HepG2 (cell line): ENCODE measurements around the gene NUCB1. TPM values are rescaled to one million over a fixed set of nuclear protein-coding genes. Genes with fewer than 3 reads are reported as not detected.
A peak's percentile ranks its signal among the peaks of the same experiment; 100 is the strongest.

Experiments used
- BHLHE40 ChIP-seq: IDR thresholded peaks from 2 replicates; pipeline ENCODE4 v1.6.1; 2011; ENCODE audit warnings: low read length, improper control_type of control experiment
- CCAR2 ChIP-seq: fragments of 200-400 bp; formaldehyde crosslinking; optimal IDR thresholded peaks from 2 replicates; pipeline ENCODE3; 2018; ENCODE audit warnings: low read depth, mild to moderate bottlenecking, low read length, moderate library complexity
- DNMT1 ChIP-seq: sonication (generic); formaldehyde crosslinking; IDR thresholded peaks from 2 replicates; pipeline ENCODE4 v1.5.1; 2020; ENCODE audit warnings: mild to moderate bottlenecking, missing genetic modification reagents
- FOXK2 ChIP-seq: fragments of 450-650 bp; IDR thresholded peaks from 2 replicates; pipeline ENCODE4 v1.6.1; 2016
- ISX ChIP-seq: sonication (generic); formaldehyde crosslinking; conservative IDR thresholded peaks from 2 replicates; pipeline ENCODE4 v1.5.0; 2020; ENCODE audit warnings: missing genetic modification reagents
- MAF1 ChIP-seq: sonication (generic); formaldehyde crosslinking; IDR thresholded peaks from 2 replicates; pipeline ENCODE4 v1.5.0; 2020; ENCODE audit warnings: missing genetic modification reagents, borderline replicate concordance
- NFKB2 ChIP-seq: sonication (generic); formaldehyde crosslinking; IDR thresholded peaks from 2 replicates; pipeline ENCODE4 v1.4.0; 2020; ENCODE audit warnings: missing genetic modification reagents, borderline replicate concordance
- RFXANK ChIP-seq: IDR thresholded peaks from 2 replicates; pipeline ENCODE4 v1.6.1; 2016
- ZBTB8A ChIP-seq: sonication (generic); formaldehyde crosslinking; IDR thresholded peaks from 2 replicates; pipeline ENCODE4 v1.4.0; 2020; ENCODE audit warnings: mild to moderate bottlenecking, low read depth, missing genetic modification reagents, borderline replicate concordance
- ZFP36 ChIP-seq: fragments of 150-350 bp; IDR thresholded peaks from 2 replicates; pipeline ENCODE4 v1.6.1; 2018; ENCODE audit warnings: borderline replicate concordance, low read length, low read depth; ENCODE audit not compliant: partially characterized antibody
- ZNF230 ChIP-seq: sonication (generic); formaldehyde crosslinking; IDR thresholded peaks from 2 replicates; pipeline ENCODE4 v1.4.0; 2020; ENCODE audit warnings: mild to moderate bottlenecking, missing genetic modification reagents
- ZNF234 ChIP-seq: sonication (generic); formaldehyde crosslinking; conservative IDR thresholded peaks from 2 replicates; pipeline ENCODE4 v1.5.1; 2020; ENCODE audit warnings: mild to moderate bottlenecking, missing genetic modification reagents
- ZNF253 ChIP-seq: sonication (generic); formaldehyde crosslinking; IDR thresholded peaks from 2 replicates; pipeline ENCODE4 v1.8.0; 2022; ENCODE audit warnings: mild to moderate bottlenecking, missing genetic modification reagents, borderline replicate concordance
- ZNF510 ChIP-seq: sonication (generic); formaldehyde crosslinking; IDR thresholded peaks from 2 replicates; pipeline ENCODE4 v1.4.0; 2020; ENCODE audit warnings: low read depth, mild to moderate bottlenecking, missing genetic modification reagents
- ZNF629 ChIP-seq: sonication (generic); formaldehyde crosslinking; conservative IDR thresholded peaks from 2 replicates; pipeline ENCODE4 v1.5.0; 2020; ENCODE audit warnings: missing genetic modification reagents
- ZNF678 ChIP-seq: sonication (generic); formaldehyde crosslinking; IDR thresholded peaks from 2 replicates; pipeline ENCODE4 v1.4.0; 2020; ENCODE audit warnings: mild to moderate bottlenecking, missing genetic modification reagents
- polyA plus RNA-seq, 8 experiments: library from polyadenylated mRNA; depleted of rRNA in 3 of 8; stranded (reverse) in 7 of 8; unstranded in 1 of 8; fragments of >200 nt; fragmentation: Illumina TruSeq in 4 of 8; extraction: Trizol in 4 of 8; gene quantifications; 2 replicates each; pipeline versions ENCODE4 v1.2.1 to v1.2.3, GENCODE V29; 2011 to 2016; ENCODE audit warnings: low read depth in 4 of 8, missing spikeins in 1 of 8, mixed read lengths in 1 of 8; ENCODE audit not compliant: insufficient read depth in 1 of 8
- total RNA-seq, 5 experiments: library from RNA; depleted of rRNA; stranded (reverse); fragments of >200 nt; fragmentation: Illumina TruSeq; extraction: Trizol; gene quantifications; 2 replicates each; pipeline ENCODE4 v1.2.3, GENCODE V29; 2016; ENCODE audit warnings: low read depth in 1 of 5
- TF ChIP-seq, protein P1 (sequence below): sonication (generic); formaldehyde crosslinking; IDR thresholded peaks from 2 replicates; pipeline ENCODE4 v1.8.0; 2022; ENCODE audit warnings: mild to moderate bottlenecking, missing genetic modification reagents; ENCODE audit not compliant: insufficient replicate concordance
- TF ChIP-seq, protein P2 (sequence below): sonication (generic); formaldehyde crosslinking; IDR thresholded peaks from 2 replicates; pipeline ENCODE4 v1.5.0; 2020; ENCODE audit warnings: mild to moderate bottlenecking, missing genetic modification reagents, moderate library complexity
- TF ChIP-seq, protein P3 (sequence below): sonication (generic); formaldehyde crosslinking; IDR thresholded peaks from 2 replicates; pipeline ENCODE4 v1.4.0; 2020; ENCODE audit warnings: missing genetic modification reagents, mild to moderate bottlenecking, borderline replicate concordance
- TF ChIP-seq, protein P4 (sequence below): sonication (generic); formaldehyde crosslinking; IDR thresholded peaks from 2 replicates; pipeline ENCODE4 v1.4.0; 2020; ENCODE audit warnings: missing genetic modification reagents, borderline replicate concordance

NUCB1 gene
- total and polyA plus RNA-seq, 2 of the 13 experiments (the other 11 are each of a cell fraction or from before 2014, with no cell fraction given) = 82.3 to 106 TPM

DNA sequence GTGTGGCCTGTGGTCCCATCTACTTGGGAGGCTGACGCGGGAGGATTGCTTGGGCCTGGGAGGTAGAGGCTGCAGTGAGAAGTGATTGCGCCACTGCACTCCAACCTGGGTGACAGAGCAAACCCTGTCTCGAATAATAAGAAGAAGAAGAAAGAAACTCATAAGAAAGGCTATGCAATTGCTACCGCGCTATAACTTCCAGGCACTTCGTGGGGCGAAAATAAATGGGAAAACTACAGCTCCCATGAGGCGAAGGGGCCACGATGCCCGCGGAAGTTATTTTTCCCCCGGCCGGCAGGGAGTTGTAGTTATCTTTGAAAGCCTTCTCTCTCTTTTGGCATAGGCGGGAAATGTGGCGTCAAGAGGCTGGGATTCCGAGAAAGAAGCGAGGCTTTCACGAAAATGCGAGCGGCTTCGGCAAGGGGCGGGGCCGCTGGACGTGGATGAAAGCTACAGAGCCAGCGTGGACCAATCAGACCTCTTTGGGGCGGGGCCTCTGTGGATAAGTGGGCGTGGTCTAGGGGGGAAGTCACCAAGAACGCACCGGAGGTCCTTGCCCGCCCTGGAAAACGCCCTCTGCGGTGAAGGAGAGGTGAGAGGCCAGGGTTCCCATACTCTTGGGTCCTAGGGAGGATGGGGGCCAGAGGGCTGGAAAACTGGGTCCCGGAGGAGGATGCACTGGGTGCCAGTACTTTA lies at the start of gene NUCB1 (continued):
- TF ChIP-seq, protein P1, sequence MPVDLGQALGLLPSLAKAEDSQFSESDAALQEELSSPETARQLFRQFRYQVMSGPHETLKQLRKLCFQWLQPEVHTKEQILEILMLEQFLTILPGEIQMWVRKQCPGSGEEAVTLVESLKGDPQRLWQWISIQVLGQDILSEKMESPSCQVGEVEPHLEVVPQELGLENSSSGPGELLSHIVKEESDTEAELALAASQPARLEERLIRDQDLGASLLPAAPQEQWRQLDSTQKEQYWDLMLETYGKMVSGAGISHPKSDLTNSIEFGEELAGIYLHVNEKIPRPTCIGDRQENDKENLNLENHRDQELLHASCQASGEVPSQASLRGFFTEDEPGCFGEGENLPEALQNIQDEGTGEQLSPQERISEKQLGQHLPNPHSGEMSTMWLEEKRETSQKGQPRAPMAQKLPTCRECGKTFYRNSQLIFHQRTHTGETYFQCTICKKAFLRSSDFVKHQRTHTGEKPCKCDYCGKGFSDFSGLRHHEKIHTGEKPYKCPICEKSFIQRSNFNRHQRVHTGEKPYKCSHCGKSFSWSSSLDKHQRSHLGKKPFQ (CRISPR knock-in tag) = no peak
- TF ChIP-seq ZBTB8A (CRISPR knock-in tag) = no peak
- TF ChIP-seq ZNF234 (CRISPR knock-in tag) = no peak
- TF ChIP-seq, protein P2, sequence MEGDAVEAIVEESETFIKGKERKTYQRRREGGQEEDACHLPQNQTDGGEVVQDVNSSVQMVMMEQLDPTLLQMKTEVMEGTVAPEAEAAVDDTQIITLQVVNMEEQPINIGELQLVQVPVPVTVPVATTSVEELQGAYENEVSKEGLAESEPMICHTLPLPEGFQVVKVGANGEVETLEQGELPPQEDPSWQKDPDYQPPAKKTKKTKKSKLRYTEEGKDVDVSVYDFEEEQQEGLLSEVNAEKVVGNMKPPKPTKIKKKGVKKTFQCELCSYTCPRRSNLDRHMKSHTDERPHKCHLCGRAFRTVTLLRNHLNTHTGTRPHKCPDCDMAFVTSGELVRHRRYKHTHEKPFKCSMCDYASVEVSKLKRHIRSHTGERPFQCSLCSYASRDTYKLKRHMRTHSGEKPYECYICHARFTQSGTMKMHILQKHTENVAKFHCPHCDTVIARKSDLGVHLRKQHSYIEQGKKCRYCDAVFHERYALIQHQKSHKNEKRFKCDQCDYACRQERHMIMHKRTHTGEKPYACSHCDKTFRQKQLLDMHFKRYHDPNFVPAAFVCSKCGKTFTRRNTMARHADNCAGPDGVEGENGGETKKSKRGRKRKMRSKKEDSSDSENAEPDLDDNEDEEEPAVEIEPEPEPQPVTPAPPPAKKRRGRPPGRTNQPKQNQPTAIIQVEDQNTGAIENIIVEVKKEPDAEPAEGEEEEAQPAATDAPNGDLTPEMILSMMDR (CRISPR knock-in tag) = peak; percentile 41
- TF ChIP-seq FOXK2 = no peak
- 0 out of 2 replicates have a peak, but pooled peaks have one; percentile 57 for TF ChIP-seq ZNF230
- TF ChIP-seq MAF1 (CRISPR knock-in tag) = peak; percentile 56; the same call in 1 of the 2 replicates
- no peak for TF ChIP-seq ISX (CRISPR knock-in tag)
- TF ChIP-seq, protein P3, sequence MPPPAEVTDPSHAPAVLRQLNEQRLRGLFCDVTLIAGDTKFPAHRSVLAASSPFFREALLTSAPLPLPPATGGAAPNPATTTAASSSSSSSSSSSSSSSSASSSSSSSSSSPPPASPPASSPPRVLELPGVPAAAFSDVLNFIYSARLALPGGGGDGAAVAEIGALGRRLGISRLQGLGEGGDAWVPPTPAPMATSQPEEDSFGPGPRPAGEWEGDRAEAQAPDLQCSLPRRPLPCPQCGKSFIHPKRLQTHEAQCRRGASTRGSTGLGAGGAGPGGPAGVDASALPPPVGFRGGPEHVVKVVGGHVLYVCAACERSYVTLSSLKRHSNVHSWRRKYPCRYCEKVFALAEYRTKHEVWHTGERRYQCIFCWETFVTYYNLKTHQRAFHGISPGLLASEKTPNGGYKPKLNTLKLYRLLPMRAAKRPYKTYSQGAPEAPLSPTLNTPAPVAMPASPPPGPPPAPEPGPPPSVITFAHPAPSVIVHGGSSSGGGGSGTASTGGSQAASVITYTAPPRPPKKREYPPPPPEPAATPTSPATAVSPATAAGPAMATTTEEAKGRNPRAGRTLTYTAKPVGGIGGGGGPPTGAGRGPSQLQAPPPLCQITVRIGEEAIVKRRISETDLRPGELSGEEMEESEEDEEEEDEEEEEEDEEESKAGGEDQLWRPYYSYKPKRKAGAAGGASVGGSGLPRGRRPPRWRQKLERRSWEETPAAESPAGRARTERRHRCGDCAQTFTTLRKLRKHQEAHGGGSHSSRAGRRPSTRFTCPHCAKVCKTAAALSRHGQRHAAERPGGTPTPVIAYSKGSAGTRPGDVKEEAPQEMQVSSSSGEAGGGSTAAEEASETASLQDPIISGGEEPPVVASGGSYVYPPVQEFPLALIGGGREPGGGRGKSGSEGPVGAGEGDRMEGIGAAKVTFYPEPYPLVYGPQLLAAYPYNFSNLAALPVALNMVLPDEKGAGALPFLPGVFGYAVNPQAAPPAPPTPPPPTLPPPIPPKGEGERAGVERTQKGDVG (CRISPR knock-in tag) = no peak
- TF ChIP-seq CCAR2 = no peak
- no peak for TF ChIP-seq ZNF629 (CRISPR knock-in tag)
- TF ChIP-seq RFXANK (CRISPR knock-in tag) = no peak
- TF ChIP-seq ZNF678 (CRISPR knock-in tag) = no peak
- TF ChIP-seq ZFP36 = no peak
- TF ChIP-seq, protein P4, sequence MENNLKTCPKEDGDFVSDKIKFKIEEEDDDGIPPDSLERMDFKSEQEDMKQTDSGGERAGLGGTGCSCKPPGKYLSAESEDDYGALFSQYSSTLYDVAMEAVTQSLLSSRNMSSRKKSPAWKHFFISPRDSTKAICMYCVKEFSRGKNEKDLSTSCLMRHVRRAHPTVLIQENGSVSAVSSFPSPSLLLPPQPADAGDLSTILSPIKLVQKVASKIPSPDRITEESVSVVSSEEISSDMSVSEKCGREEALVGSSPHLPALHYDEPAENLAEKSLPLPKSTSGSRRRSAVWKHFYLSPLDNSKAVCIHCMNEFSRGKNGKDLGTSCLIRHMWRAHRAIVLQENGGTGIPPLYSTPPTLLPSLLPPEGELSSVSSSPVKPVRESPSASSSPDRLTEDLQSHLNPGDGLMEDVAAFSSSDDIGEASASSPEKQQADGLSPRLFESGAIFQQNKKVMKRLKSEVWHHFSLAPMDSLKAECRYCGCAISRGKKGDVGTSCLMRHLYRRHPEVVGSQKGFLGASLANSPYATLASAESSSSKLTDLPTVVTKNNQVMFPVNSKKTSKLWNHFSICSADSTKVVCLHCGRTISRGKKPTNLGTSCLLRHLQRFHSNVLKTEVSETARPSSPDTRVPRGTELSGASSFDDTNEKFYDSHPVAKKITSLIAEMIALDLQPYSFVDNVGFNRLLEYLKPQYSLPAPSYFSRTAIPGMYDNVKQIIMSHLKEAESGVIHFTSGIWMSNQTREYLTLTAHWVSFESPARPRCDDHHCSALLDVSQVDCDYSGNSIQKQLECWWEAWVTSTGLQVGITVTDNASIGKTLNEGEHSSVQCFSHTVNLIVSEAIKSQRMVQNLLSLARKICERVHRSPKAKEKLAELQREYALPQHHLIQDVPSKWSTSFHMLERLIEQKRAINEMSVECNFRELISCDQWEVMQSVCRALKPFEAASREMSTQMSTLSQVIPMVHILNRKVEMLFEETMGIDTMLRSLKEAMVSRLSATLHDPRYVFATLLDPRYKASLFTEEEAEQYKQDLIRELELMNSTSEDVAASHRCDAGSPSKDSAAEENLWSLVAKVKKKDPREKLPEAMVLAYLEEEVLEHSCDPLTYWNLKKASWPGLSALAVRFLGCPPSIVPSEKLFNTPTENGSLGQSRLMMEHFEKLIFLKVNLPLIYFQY = no peak
- TF ChIP-seq ZNF253 = no peak
- TF ChIP-seq ZNF510 = peak; percentile 68; the same call in 1 of the 2 replicates
- no peak for TF ChIP-seq NFKB2 (CRISPR knock-in tag)
- no peak for TF ChIP-seq DNMT1
- no peak for TF ChIP-seq BHLHE40
